LNCaP clone FGC (cell line): Measurements from ENCODE around the gene FOS.
"Not testable (repeated sequence)": the region's sequence is repeated elsewhere in the genome, so short reads cannot be mapped to it uniquely, and the experiment has no call there.

Source experiments
- DNase-seq: peaks from one replicate; pipeline ENCODE4 v3.0.0-alpha.2; 2011; ENCODE audit warnings: low read depth
- H3K4me3 ChIP-seq: 2 replicates; pipeline ENCODE4 v1.5.1; 2011; ENCODE audit warnings: mild to moderate bottlenecking, low read depth, low read length, control low read depth
- TF ChIP-seq, protein P1 (sequence below): IDR thresholded peaks from 2 replicates; pipeline ENCODE4 v1.5.1; 2012; ENCODE audit warnings: mild to moderate bottlenecking; ENCODE audit not compliant: control insufficient read depth, insufficient read depth; ENCODE audit errors: extremely low read depth

Gene FOS

DNA sequence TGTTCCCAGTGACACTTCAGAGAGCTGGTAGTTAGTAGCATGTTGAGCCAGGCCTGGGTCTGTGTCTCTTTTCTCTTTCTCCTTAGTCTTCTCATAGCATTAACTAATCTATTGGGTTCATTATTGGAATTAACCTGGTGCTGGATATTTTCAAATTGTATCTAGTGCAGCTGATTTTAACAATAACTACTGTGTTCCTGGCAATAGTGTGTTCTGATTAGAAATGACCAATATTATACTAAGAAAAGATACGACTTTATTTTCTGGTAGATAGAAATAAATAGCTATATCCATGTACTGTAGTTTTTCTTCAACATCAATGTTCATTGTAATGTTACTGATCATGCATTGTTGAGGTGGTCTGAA lies 3.0 kb downstream of the FOS start:
- DNase-seq, result no peak
- TF ChIP-seq, protein P1, sequence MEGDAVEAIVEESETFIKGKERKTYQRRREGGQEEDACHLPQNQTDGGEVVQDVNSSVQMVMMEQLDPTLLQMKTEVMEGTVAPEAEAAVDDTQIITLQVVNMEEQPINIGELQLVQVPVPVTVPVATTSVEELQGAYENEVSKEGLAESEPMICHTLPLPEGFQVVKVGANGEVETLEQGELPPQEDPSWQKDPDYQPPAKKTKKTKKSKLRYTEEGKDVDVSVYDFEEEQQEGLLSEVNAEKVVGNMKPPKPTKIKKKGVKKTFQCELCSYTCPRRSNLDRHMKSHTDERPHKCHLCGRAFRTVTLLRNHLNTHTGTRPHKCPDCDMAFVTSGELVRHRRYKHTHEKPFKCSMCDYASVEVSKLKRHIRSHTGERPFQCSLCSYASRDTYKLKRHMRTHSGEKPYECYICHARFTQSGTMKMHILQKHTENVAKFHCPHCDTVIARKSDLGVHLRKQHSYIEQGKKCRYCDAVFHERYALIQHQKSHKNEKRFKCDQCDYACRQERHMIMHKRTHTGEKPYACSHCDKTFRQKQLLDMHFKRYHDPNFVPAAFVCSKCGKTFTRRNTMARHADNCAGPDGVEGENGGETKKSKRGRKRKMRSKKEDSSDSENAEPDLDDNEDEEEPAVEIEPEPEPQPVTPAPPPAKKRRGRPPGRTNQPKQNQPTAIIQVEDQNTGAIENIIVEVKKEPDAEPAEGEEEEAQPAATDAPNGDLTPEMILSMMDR, result no peak
- H3K4me3 ChIP-seq, result no peak overlapping the region

DNA sequence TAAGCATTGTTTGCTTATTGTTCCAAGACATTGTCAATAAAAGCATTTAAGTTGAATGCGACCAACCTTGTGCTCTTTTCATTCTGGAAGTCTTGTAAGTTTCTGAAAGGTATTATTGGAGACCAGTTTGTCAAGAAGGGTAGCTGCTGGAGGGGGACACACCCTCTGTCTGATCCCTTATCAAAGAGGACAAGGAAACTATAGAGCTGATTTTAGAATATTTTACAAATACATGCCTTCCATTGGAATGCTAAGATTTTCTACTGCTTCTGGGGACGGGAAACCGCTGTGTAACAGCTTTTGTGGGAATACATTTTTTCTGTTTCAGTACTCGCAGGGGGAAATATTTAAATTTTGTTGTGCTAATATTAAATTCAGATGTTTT lies 3.5 kb downstream of the FOS start:
- no peak for DNase-seq
- no peak overlapping the region for H3K4me3 ChIP-seq
- TF ChIP-seq, protein P1, result no peak

DNA sequence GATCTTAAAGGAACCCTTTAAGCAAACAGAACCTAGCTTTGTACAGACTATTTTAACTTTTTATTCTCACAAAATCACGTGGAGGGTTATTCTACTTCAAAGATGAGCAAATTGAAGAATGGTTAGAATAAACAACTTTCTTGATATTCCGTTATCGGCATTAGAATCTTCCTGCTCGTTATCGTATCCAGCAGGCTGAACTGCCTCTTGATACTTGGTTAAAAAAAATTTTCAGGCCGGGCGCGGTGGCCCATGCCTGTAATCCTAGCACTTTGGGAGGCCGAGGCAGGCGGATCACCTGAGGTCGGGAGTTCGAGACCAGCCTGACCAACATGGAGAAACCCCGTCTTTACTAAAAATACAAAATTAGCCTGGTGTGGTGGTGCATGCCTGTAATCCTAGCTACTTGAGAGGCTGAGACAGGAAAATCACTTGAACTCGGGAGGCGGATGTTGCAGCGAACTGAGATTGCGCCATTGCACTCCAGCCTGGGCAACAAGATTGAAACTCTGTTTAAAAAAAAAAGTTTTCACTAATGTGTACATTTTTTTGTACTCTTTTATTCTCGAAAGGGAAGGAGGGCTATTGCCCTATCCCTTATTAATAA lies 4.0 kb downstream of the FOS start:
- DNase-seq, H3K4me3 ChIP-seq: not testable (repeated sequence)

DNA sequence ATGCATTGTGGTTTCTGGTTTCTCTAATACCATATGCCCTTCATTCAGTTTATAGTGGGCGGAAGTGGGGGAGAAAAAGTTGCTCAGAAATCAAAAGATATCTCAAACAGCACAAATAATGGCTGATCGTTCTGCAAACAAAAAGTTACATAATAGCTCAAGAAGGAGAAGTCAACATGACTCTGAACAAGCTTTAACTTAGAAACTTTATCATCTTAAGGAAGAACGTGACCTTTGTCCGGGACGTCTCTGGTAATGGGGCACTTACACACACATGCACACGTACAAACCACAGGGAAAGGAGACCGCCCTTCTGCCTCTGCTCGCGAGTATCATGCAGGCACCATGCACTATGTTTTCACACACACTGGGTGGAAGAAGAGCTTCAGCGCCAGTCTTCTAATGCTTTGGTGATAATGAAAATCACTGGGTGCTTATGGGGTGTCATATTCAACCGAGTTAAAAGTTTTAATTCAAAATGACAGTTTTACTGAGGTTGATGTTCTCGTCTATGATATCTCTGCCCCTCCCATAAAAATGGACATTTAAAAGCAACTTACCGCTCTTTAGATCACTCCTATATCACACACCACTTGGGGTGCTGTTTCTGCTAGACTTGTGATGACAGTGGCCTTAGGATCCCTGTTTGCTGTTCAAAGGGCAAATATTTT lies 4.7 kb downstream of the FOS start:
- no peak overlapping the region for H3K4me3 ChIP-seq
- TF ChIP-seq, protein P1, result no peak
- DNase-seq, result no peak

DNA sequence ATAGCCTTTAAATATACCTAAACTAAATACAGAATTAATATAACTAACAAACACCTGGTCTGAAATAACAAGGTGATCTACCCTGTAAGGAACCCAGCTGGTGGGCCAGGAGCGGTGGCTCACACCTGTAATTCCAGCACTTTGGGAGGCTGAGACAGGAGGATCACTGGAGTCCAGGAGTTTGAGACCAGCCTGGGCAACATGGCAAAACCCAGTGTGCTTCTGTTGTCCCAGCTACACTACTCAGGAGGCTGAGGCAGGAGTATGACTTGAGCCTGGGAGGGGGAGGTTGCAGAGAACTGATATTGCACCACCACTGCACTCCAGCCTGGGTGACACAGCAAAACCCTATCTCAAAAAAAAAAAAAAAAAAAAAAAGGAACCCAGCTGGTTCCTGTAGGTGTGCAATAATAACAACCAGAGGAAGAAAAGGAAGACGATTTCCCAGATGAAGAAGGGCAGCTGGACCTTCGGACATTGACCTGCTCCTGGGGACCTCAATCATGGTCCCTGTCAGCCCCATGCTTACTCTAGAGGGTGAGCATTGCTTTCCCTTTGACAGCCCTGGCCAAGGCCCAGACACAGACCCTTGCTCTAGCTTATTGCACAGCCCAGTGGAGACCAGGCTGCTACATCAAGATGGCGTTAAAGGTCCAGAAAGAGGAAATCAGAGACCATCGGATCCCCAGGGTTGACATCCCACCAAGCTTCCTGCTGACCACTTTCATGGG lies 5.4 kb downstream of the FOS start:
- TF ChIP-seq, protein P1, result no peak
- H3K4me3 ChIP-seq, result no peak overlapping the region
- DNase-seq, result no peak

DNA sequence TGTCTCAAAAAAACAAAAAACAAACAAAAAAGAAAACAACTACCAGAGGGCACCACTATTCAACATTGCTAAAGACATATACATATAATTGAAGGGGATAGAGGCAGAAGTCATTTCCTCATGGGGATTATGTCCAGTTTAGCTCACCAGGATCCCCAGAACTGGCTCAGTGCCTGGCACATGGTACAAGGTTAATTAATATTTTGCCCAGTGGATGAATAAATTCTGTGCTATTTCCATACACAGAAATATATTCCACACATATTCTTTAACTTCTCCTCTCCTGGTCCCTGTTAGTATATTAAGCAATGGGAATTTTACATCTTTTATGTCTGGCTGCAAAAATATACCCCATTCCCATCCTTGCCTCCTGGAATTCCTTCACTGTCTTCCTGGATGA lies 6.7 kb downstream of the FOS start:
- no peak for DNase-seq
- TF ChIP-seq, protein P1, result no peak
- H3K4me3 ChIP-seq, result no peak overlapping the region

DNA sequence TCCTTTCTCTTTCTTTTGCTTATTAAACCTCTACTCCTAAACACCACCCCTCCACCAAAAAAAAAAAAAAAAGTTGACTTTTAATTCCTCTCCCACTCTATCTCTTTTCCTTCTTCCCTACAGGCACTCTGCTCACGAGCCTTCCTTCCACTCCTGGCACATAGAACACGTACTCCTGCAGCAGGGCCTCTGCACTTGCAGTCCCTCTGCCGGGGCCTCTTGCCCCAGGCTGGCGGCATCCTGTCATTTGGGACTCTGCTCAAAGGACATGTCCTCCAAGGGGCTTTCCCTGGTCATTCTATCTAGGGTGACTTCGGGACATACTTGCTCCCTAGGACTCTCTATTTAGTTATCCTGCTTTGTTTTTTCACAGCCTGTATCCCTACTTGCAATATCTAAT lies 7.7 kb downstream of the FOS start:
- TF ChIP-seq, protein P1, result no peak
- no peak for DNase-seq
- no peak overlapping the region for H3K4me3 ChIP-seq
